Activated CD8-positive, alpha-beta memory T cell treated with anti-CD3 and anti-CD28 coated beads, Interleukin-2, amount 50 U/mL, for 1 hour (primary cell): ENCODE measurements around the gene NFE2L2.
A peak's percentile ranks its signal among the peaks of the same experiment; 100 is the strongest.
"Not testable (repeated sequence)": the region's sequence is repeated elsewhere in the genome, so short reads cannot be mapped to it uniquely, and the experiment has no call there.

ENCODE experiments used
- DNase-seq: peaks from one replicate; pipeline ENCODE4 v3.0.0-alpha.2; 2020; ENCODE audit errors: extremely low read depth

The NFE2L2 gene

DNA sequence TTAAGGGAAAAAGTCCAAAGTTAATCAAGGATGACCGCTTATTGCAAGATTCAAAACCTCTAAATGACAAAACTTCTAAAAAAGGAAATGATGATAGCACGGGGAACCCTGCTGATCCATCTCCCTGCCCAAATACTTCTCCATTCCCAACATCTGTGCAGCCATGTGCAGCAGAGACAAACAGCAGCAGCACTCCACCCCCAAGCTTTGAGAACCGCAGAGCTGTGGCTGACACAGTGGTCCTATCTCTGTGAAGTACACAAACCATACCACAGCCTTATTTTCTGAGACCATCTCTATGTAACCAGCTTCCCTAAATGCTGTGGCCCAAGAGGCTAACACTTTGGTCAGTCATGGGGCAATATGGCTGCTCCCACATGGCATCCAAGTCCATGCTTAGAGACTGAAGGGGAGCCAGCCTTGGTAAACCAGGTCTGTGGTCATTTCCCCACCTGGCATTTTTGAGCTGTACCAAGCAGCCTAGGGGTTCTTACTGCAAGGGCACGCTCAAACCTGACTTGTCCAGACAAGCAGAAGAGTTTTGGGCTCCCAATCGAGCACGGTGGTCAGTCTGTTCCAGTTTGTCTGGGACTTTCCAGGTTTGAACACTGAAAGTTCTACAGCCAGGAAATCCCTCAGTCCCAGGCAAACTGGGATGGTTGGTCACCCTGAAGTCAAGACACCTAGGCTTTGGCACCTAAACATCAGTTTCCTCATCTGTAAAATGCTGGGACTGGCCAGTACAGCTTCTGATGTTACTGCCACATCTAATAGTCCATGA lies 17.1 kb upstream of the NFE2L2 start:
- no peak for DNase-seq

DNA sequence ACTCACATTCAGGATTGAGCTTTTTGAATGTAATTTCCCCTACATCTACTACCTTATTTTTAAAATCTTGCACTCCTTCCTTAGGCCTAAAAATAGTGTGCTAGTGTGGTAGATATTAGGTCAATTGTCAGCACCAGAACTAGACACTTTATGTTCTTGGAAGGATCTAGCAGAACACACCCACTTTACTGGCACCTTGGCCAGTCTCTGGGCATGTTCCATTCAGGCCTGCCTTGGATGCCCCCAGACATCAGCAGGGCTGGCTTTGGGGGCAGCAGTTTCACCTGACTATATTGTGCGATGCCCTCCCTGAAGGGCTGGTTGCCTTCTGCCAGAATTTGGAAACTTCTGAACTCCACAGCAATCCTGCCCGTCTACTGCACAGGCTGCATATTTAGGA lies 15.3 kb upstream of the NFE2L2 start:
- DNase-seq: no peak

DNA sequence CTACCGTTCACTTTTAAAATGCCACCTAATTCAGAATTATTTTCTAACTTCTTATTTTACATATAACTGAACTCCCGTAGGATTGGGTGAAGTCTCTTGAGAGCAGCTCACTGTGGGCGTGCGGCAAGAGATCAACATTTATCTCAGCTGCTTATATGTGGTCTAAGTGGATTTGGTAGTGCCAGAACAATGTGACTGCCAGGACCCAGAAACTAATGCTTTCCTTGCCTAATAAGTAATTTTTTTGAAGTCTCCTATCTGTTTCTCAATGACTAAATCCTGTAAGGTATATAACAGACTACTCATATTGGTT lies 11.2 kb upstream of the NFE2L2 start:
- no peak for DNase-seq

DNA sequence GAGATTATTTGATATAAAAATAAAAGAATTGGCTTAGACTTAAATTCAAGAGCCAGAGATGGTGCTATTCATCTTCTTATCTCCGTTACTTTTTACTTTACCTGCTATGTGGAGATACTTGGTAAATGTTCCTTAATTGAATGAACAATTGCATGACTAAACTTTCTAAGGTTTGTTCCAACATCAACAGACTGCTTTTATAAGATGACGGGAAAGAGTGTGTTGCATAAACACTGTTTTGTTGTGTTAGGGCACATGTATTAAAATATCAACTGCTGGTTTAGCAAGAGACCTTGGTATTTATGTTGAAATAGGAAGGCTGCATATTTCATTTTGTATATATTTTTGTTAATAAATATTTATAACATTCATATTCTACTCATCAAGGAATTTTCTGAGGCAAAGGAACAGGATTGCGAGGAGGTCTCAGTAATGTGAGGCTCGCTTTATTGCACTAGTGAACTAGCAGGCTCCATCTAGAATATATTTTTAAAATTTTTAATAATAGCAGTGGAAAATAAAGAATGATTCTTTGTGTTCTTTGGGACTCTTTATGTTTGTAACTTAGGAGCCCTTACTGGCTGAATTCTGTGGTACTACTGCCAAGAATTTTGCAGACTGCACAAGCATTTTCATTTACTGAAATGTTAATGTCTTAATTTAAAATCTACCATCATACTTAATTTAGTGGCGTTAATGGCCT lies 10.7 kb upstream of the NFE2L2 start:
- DNase-seq: no peak

DNA sequence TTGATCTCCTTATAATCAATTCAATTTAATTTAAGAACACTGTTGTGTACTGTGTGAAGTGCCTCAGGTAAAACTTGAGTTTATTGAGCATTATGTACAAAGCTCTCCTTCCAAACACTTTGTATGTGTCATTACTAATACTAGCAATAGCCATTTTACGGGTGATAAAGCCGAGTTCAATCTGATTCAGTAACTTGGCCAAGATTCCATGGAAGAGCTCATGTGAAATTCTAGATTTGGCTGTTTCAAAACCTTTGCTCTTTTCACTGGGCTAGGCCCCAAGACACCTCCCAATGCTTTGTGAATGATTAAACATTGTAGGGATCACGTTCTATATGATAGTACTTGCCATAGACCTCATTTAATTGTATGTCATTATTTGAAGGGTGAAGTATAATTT lies 8.9 kb upstream of the NFE2L2 start:
- no peak for DNase-seq

DNA sequence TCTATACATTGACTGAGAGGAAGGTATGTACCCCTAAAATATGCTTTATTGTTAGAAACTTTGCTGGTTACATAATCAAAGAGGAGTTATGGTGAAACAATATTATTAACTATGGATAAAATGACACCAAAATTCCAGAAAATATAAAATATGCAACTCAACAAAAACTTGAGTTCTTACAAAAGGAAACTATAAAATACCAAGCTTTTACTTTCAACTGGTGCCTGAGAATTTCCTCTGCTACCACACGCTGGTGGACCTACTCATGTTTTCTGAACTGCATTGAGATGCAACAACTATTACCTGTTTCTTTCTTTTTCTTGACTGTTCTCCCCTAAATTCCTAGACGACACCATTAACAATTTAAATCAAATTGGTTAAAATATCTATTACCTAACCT lies 8.2 kb upstream of the NFE2L2 start:
- DNase-seq: no peak

DNA sequence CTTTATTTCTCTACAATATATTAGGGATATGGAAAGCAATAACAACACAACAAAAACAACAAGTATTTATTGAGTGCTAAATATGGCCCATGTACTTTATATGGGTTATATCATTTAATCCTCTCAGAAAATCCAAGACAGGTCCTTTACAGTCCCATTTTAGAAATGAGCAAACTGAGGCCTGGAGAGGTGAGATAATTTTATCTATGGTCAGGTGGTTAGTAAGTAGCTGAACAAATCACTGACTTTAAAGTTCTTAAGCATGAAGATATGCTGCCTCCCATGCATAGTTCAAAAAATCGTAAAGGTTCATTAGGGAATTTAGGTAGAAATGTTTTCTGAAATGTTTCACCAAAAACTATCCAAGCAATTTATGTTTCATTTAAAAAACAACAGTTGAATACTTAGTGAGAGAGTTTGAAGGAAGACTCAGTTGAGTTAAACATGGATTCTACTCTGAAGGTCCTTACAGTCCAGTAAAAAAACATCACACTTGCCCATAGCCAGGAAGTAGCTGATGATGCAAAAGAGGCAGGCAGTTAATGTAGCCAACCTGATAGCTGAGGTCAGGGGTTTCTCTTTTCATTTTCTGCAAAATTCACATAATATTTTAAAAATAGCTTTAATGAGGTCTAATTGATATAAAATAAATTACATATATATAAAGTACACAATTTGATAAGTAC lies 7.6 kb upstream of the NFE2L2 start:
- no peak for DNase-seq

DNA sequence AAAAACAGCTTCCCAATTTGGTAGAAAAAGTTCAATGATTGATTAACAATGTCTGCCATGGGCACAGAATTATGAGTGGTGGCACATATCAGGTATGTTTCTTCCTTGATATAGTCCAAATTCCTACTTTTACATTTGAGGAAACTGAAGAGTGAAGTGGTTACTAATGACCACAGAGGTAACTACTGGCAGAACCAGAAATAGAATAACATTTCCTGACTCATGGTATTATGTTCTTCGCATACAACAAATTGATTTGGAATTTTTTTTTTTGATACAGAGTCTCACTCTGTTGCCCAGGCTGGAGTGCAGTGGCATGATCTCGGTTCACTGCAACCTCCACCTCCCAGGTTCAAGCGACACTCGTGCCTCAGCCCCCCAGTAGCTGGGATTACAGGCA lies 6.0 kb upstream of the NFE2L2 start:
- DNase-seq: no peak

DNA sequence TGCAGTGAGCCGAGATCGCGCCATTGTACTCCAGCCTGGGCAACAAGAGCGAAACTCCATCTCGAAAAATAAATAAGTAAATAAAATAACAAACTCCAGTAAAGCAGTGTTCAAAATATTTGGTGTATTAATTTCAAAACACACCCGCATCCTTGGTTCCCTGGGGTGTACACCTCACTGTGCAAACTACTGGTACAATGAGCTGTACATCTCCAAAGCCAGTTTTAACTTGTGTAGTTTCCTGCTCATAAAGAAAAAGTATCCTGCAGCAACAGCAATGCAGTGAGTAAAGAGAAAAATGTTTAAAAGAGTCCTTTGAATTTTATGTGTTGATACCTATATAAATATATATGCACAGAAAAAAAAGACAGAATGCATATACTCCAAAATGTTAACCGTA lies 4.4 kb upstream of the NFE2L2 start:
- DNase-seq: no peak

DNA sequence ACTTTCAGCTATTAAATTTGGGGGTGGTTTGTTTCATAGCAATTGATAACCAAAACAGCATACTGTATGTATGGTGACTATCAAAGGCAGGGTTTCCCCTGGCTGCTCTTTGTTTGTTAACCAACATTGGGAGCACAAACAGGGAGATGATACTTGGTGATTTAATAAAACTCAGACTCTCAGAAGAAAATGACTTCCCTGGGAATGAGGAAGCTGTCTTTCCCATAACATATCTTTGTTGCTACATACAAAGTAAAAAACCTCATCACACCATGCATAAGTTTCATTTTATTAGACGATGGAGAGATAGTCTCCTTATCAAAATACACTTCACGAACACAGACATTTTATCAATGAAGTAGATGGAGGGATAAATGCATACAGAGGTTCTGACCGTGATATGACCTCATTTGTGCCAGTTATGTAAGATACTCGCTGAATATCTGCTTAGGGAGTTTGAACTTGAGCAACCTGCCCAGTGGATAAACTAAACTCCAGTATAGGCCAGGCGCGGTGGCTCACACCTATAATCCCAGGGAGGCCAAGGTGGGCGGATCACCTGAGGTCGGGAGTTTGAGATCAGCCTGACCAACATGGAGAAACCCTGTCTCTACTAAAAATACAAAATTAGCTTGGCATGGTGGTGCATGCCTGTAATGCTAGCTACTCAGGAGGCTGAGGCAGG lies 3.8 kb upstream of the NFE2L2 start:
- DNase-seq: no peak

DNA sequence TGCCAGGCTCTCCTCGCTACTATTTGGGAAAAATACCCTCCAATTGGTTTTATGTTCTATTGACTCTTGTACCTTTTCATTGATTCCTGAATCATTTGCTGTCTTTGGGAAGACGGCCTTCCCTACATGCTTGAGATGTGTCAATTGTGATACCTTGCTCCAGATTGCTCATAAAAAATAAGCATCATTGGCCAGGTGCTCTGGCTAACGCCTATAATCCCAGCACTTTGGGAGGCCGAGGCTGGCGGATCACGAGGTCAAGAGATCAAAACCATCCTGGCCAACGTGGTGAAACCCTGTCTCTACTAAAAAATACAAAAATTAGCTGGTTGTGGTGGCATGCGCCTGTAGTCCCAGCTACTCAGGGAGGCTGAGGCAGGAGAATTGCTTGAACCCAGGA lies 2.4 kb upstream of the NFE2L2 start:
- not testable (repeated sequence) for DNase-seq

DNA sequence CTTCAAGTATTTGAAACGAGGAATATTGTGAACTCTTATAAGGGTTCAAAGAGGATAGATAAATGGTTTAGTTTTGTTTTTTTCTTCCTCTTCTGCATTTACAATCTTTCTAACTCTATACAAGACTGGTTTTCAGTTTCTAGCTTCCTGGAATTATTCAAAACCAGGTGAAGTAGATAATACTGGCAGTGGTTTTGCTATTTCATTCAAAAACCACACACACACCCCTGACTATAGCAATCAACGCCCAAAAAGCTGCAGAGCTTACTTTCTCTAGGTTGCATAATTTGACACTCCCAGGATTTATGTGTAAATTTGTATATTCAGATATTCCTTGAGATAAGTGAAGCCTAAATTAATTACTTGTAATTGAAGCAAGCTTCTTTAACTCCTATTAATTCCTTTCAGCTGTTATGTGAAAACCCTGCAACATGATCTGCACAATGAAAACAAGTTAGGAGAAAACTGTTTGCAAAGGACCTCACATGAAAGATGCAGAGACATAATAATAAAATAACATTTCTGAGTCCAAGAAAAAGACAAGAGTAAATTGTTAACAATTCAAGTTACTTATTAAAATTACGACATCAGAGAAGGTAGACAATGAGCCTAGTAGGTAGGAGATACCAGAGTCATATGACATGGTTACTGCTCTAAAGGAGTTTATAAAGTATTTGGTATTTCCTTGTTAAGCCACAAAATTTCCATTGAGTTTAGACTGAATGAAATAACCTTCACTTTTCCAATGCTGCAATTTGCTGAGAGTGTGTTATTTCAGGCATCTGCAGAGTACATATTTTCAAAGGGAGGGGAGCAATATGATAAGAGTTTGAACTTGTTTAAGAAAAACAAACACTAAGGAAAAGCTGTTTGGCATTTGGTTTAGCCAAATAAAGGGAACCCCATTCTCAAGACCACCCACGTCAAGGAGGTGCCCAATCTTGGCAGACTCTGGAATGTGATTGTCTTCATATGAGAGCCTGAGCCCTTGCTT lies 1.6 kb upstream of the NFE2L2 start:
- DNase-seq: no peak

DNA sequence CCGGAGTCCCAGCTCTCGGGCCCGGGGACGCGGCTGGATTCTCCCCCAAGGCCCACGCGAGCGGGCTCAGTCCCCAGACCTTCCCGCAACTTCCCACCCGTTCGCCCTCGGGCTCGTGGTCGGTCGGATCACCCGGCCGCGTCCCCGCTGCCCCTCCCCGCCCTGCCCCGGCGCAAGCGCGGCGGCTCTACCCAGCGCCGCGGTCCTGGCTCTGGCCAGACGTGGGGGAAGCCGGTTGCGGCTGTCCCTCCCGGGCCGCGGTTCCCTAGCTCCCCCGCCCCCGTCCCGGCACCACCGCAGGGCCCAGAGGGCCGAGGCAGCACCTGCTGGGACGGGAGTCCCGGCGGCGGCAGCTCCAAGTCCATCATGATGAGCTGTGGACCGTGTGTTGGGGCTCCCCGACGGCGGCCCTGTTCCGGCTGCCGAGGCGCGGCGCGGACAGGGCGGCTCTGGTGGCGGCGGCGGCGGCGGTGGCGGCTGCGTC lies 276 bp downstream of the NFE2L2 start:
- no peak for DNase-seq

DNA sequence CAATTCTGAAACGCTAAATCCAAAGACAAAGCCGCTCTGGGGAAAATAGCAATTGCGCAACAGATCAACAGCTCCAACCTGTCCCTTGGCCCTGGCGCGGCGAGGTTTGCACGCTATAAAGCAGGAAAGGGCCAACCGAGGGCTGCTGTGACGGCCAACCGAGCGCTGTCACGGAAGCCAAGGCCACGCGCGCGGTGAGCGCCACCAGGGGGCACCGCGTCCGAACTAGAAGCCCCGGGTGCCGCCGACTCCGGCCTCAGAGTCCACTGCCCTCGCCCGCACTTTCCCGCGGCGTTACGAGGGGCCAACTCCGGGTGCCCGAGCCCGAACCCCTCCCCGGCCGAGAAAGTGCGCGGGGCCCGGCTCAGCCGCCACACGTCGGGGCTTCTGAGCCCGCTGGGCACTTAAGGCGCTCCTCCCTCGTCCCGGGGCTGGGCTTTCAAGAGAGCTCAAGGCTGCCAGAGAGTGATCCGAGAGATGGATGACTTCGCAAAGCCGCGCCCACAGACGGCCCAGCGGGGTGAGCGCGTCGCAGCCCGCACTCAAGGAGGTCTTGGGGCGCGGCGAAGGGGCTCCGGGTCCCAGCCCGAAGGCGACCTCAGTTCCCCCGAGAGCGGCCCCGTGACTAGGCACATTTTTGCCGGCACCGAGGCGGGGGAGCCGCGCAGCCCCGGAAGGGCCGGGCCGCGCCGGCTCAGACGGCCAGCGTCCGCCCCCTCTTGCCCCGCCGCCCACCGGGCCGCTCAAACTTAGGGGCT lies 897 bp downstream of the NFE2L2 start:
- DNase-seq: peak; percentile 80

DNA sequence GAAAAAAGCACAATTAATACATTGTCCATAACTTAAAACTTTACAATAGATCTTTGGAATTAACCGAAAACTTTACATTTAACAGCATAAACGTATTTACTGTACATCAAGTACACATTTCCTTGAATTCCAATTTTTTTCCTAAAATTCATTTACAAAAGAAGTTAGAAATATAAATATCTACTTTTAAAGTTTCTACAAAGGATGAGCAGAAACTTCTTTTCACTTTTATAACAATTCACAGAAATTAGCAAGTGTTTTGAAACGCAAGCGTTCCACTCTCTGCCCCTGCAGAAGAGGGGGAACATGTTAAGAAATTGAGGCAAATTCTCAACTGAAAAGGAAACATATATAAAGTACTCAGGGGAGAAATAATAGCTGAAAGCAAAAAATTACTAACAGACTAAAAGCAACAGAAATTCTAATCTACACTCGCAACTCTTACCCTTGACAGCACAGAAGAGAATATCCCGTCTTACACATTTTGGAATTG lies 1.5 kb downstream of the NFE2L2 start:
- DNase-seq: no peak

DNA sequence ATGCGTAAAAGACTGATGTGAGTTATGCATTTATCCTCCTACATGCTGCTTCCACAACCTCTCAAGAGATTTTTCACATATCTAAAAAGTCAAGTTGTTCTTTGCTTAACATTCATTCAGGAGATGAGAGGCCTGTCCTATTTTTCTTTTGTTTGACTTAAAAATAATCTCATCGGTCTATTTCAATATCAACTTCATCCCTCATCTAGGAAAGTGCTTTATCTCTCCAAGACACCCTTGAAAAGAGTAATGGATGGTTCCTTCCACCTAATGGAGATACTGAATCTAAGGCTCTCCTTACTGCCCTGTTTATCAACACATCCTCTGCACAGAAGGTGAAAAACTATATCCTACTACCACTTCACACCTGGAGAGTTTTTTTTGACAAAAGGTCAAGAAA lies 2.4 kb downstream of the NFE2L2 start:
- DNase-seq: no peak

DNA sequence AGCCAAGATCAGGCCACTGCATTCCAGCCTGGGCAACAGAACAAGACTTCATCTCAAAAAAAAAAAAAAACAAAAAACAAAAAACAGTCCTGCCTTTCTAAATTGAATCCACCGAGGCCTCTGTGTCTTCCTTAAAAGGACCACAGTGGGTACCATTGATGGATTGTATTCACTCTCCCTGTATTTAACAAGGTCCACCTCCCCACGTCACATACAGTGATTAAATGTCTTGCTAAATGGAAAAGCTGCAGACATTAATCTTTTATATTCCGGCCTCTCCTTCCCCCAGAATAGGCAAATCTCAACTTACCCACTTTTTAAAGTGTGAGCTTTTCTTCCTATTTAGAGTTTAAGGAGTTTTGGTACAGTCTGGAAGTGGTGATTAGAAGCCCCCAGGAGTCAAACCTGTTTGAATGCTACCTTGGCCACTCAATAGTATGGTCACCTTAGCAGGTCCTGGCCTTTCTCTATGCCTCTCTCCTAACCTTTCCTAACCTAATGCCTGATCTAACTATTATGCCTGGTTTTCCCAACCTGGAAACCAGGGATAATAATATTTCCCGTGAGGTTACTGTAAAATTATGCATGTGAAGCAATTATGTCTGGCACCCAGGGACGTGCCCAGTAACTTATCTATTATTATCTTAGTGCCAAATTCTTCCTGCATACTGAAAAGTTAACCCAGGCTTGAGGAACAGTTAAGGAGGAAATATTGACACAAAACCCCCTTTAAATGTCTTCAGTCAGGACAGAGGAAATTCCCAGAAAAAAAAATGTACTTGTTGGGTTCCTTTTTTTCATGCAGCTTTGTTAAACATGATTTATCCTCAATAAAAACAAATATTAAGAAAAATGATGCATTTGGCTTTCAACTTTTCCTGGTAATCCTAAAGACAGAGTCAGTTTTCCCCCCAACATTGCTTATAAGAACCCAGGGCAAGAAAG lies 3.1 kb downstream of the NFE2L2 start:
- no peak for DNase-seq

DNA sequence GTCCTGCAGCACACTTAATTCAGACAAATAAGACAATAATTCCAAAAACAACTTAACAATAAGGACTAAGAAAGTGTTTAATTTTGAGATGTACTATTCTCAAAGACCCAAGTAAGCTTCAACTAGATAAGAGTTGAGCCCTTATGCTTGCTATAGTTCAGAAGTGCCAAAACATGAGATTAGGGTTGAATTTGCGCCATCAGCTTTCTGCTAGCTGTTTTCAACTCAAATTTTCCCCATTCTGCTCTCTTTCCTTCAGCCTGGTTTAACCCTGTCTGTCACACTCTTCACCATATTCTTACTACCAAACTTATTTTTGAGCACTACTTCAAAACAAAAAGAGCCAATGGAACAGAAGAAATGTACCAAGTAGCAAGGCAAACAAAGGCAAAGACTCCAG lies 4.1 kb downstream of the NFE2L2 start:
- no peak for DNase-seq

DNA sequence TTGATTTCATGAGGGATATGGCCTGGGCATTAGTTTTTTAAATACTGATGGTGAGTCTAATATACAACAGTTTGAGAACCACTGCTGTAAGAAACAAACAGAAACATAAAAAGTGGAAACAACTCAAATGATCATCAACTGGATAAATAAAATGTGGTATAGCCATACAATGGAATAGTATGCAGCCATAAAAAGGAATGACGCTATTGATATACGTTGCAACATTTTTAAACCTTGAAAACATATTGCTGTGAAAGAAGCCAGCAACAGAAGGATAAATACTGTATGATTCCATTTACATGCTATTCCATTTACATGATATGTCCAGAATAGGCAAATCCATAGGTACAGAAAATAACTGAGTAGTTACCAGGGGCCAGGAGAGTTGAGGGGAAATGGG lies 6.5 kb downstream of the NFE2L2 start:
- no peak for DNase-seq
